ENCODE measurements around the gene TNS4. TPM values are rescaled to one million over a fixed set of nuclear protein-coding genes. Genes with fewer than 3 reads are reported as not detected.

The TNS4 gene
- total RNA-seq, 4 donors from 2014 or later, result 0.30 TPM; not detected in 3

DNA sequence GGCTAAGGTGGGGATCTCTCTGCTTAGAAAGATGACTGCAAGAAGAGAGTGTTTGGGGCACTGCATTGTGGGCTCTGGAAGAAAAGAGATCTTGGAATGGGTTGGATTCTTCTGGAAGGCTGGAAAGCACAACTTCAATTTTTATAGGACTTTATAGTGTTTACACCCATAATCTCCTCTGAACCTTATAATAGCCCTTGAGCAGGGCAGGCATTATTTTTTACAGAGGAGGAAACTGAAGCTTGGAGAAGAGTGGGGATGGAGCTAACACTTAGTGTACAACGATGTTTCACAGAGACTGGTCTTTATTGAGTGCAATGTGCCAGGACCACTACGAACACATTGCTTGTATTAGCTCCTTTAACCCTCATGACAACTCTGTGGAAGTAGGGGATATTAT, 10.4 kb downstream of the TNS4 start:
- H3K27ac ChIP-seq, result peak overlapping the region in 2 of 4 donors; percentile 74 to 79
- no peak overlapping the region for H3K4me3 ChIP-seq
- no peaks in the 10 kb centered on the region for H3K36me3 ChIP-seq
- TF ChIP-seq, protein P1, sequence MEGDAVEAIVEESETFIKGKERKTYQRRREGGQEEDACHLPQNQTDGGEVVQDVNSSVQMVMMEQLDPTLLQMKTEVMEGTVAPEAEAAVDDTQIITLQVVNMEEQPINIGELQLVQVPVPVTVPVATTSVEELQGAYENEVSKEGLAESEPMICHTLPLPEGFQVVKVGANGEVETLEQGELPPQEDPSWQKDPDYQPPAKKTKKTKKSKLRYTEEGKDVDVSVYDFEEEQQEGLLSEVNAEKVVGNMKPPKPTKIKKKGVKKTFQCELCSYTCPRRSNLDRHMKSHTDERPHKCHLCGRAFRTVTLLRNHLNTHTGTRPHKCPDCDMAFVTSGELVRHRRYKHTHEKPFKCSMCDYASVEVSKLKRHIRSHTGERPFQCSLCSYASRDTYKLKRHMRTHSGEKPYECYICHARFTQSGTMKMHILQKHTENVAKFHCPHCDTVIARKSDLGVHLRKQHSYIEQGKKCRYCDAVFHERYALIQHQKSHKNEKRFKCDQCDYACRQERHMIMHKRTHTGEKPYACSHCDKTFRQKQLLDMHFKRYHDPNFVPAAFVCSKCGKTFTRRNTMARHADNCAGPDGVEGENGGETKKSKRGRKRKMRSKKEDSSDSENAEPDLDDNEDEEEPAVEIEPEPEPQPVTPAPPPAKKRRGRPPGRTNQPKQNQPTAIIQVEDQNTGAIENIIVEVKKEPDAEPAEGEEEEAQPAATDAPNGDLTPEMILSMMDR (IDR thresholded peaks at IDR 0.05), result no peak
- no peak for TF ChIP-seq POLR2A (IDR thresholded peaks at IDR 0.05)
- TF ChIP-seq EP300 (IDR thresholded peaks at IDR 0.05), result no peak
- H3K9me3 ChIP-seq, result no peaks in the 10 kb centered on the region
- 81 to 88% methylated on average over 2 of the region's 2 CpGs for WGBS, 2 donors
- peaks cover 0 to 39% (median 12%) of the 10 kb centered on the region in 4 donors for H3K4me1 ChIP-seq
- no peak for DNase-seq (ENCODE audit: low spot score in 2 of 2)
- H3K27me3 ChIP-seq, result no peaks in the 10 kb centered on the region

DNA sequence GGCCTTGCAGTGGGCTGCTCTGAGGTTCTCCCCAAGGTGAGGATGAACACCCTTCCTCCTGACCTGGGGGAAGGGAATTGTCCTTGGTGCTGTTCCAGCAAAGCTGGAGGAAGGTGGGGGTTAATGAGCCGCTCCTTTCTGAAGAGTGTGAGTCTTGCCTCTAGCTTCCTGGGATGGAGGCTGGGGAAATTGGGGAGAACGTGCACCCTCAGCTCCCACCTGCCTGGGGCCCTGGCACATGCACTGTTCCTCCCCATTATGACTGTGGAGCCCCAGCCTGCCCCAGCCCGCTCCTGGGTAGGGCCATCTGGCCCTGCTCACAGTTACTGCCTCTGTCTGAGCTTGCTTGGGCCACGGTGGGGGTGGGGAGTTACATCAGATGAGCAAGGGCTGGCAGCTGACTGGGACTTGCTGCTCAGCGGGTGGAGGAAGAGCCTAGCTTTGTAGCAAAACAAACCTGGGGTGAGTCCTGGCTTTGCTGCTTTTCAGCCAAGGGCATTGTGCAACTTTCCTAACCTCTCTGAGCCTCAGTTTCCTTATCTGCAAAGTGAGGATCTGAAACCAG, 11.1 kb downstream of the TNS4 start:
- Histone ChIP-seq H3K36me3 (no peaks in the 10 kb centered on the region), H3K27me3 (no peaks in the 10 kb centered on the region), H3K27ac (peak overlapping the region in 3 of 4 donors; percentile 56 to 79 (median 74)), H3K4me3 (no peak overlapping the region), H3K9me3 (no peaks in the 10 kb centered on the region), H3K4me1 (peaks cover 0 to 45% (median 16%) of the 10 kb centered on the region in 4 donors)
- peak in 1 of 2 donors; percentile 52 for TF ChIP-seq EP300 (IDR thresholded peaks at IDR 0.05)
- no peak for TF ChIP-seq POLR2A (IDR thresholded peaks at IDR 0.05)
- 33 to 49% methylated on average over 5 of the region's 5 CpGs for WGBS, 2 donors
- peak; percentile 75 for DNase-seq (ENCODE audit: low spot score in 2 of 2)

DNA sequence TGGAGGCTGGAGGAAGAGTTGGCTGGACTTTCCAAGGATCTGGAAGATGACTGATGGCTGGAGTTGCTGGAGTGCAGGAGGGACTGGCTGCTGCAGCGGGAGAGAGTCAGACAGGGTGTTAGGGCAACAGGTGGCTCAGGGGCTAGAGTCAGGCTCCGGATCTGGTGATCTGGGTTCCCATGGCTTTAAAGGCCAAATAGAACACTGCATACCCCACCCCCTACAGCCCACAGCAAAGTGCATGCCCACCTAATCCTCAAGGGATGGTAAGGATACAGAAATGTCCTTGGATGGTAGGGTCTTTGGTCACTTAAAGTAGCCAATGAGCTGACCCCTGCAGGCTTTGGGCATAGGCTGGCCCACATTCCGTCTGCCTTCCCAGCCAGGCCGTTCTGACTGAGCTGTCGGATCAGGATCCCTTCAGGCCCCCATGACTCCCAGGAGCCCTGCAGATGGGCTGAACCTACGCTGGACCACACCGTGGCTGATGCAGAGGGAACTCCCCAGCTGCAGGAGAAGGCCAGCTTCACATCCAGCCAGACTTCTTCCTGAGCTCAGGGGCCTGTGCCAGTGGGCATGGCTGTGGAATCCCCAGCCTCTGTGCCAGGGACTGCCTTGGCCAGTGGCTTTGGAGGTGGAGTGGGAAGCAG, 13.9 kb downstream of the TNS4 start:
- TF ChIP-seq POLR2A (IDR thresholded peaks at IDR 0.05), result no peak
- TF ChIP-seq, protein P1 (IDR thresholded peaks at IDR 0.05), result no peak
- TF ChIP-seq EP300 (IDR thresholded peaks at IDR 0.05), result no peak
- no peaks in the 10 kb centered on the region for H3K36me3 ChIP-seq
- peak overlapping the region in 3 of 4 donors; percentile 56 to 92 (median 85) for H3K27ac ChIP-seq
- 74 to 77% methylated on average over 7 of the region's 7 CpGs for WGBS, 2 donors
- no peak overlapping the region for H3K4me3 ChIP-seq
- no peaks in the 10 kb centered on the region for H3K27me3 ChIP-seq
- H3K4me1 ChIP-seq, result peaks cover 0 to 52% (median 17%) of the 10 kb centered on the region in 4 donors
- no peaks in the 10 kb centered on the region for H3K9me3 ChIP-seq
- DNase-seq (ENCODE audit: low spot score in 2 of 2), result no peak

DNA sequence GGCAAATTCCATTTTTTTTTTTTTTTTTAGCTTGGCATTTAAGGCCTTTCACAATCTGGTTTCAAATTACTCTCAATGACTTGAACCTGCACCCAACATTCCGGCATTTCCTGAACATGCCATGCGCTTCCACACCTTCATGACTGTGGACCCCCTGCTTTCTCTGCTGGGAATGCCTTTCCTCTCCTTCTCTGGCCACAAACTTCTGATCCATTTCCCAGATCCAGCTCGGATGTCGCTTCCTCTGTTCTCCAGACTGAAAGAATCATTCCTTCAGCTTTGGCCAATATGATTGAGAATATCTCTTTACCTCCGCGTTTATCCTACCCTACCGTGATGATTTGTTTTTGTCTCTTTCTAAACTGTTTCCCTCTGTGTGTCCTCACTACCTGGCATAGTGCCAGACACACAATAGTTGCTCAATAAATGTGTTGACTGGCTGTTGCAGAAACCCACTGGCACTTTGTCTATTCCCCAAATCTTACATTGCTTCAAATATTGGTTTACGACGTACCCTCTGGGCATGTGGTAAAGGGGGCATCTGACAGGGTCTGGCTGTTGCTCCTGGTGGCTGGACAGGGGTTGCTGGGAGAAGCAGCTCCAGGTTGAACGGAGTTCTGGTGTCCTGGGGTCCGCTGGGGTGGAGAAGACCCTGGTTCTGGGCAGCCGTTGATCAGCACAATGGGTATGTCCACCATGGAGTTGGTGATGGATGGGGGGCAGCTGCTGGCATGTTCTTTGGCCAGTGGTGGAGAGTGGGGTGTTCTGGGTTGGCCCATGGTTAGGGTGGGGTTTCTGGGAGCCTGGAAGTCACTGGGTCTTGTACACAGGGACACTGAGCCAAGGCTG, 14.7 kb downstream of the TNS4 start:
- TF ChIP-seq EP300 (IDR thresholded peaks at IDR 0.05), result no peak
- no peak for TF ChIP-seq POLR2A (IDR thresholded peaks at IDR 0.05)
- TF ChIP-seq, protein P1 (IDR thresholded peaks at IDR 0.05), result no peak

DNA sequence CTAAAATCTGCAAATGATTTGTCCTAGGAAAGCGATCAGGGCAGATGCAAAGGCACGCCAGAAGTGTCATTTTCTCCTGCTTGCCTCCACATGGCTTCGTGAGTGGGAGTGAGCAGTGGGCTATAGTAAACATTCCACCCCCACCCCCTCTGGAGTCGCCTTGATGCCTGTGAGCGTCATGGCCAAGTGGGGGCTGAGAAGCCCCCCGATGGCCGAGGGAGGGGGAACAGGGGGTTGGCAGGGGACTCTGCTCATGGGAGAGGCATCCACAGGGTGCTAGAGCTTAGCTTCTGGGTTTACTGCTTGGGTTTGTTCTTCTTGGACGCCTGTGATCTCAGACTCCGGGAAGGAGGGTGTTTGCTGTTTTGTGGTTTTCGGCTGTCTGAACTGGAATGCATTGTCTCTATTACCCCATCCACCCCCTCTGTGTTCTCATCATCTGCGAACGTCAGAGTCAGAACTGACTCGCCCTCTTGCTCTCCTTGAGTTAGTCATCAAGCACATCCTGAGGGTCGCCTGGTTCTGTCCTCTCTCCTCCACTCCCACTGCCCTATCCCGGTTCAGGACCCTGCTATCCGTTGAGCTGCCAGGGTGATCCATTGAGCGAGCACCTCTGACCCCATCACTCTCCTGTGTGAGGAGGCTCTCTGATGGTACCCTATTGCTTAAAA, 15.4 kb downstream of the TNS4 start:
- H3K27me3 ChIP-seq, result no peaks in the 10 kb centered on the region
- H3K4me3 ChIP-seq, result no peak overlapping the region
- H3K9me3 ChIP-seq, result no peaks in the 10 kb centered on the region
- peak; percentile 53 to 80 for DNase-seq (ENCODE audit: low spot score in 2 of 2)
- peak overlapping the region; percentile 60 to 92 (median 80) for H3K27ac ChIP-seq
- peaks cover 0 to 46% (median 15%) of the 10 kb centered on the region in 4 donors for H3K4me1 ChIP-seq
- TF ChIP-seq, protein P1 (IDR thresholded peaks at IDR 0.05), result no peak
- TF ChIP-seq POLR2A (IDR thresholded peaks at IDR 0.05), result peak in 1 of 2 donors; percentile 29
- TF ChIP-seq EP300 (IDR thresholded peaks at IDR 0.05), result peak; percentile 45 to 86
- H3K36me3 ChIP-seq, result no peaks in the 10 kb centered on the region
- WGBS, 2 donors, result 28% methylated on average over 17 of the region's 17 CpGs

More for the DNA sequence above, 14.7 kb downstream of the TNS4 start:
- Histone ChIP-seq H3K27me3 (no peaks in the 10 kb centered on the region), H3K36me3 (no peaks in the 10 kb centered on the region), H3K9me3 (no peaks in the 10 kb centered on the region), H3K27ac (peak overlapping the region; percentile 56 to 92 (median 72)), H3K4me3 (no peak overlapping the region), H3K4me1 (peaks cover 0 to 52% (median 17%) of the 10 kb centered on the region in 4 donors)
- 85 to 86% methylated on average over 12 of the region's 12 CpGs for WGBS, 2 donors
- peak in 1 of 2 donors; percentile 57 for DNase-seq (ENCODE audit: low spot score in 2 of 2)

Data from tibial nerve (tissue), 4 donors.